ENCODE measurements around the gene ATP8A1.

Gene ATP8A1

GRCh38 chr4:42561031-42561430 lies 95.9 kb downstream of the ATP8A1 start:
- DNase-seq: no peak

- DNase-seq: no peak
Observed at GRCh38 chr4:42560467-42560861, 96.4 kb downstream of the ATP8A1 start.

GRCh38 chr4:42558156-42558555 lies 98.7 kb downstream of the ATP8A1 start:
- DNase-seq: no peak

GRCh38 chr4:42555828-42556227 lies 101.1 kb downstream of the ATP8A1 start:
- no peak for DNase-seq

- no peak for DNase-seq
Observed at GRCh38 chr4:42554072-42554471, 102.8 kb downstream of the ATP8A1 start.

- no peak for DNase-seq
Observed at GRCh38 chr4:42549896-42550295, 107.0 kb downstream of the ATP8A1 start.

GRCh38 chr4:42547805-42548204 lies 109.1 kb downstream of the ATP8A1 start:
- no peak for DNase-seq

- no peak for DNase-seq
Observed at GRCh38 chr4:42543762-42544161, 113.1 kb downstream of the ATP8A1 start.

- DNase-seq: no peak
Observed at GRCh38 chr4:42543126-42543525, 113.8 kb downstream of the ATP8A1 start.

- DNase-seq: no peak
Observed at GRCh38 chr4:42541647-42542046, 115.3 kb downstream of the ATP8A1 start.

GRCh38 chr4:42533042-42533441 lies 123.9 kb downstream of the ATP8A1 start:
- DNase-seq: no peak

GRCh38 chr4:42531341-42532030 lies 125.4 kb downstream of the ATP8A1 start:
- no peak for DNase-seq

GRCh38 chr4:42523066-42523718 lies 133.7 kb downstream of the ATP8A1 start:
- DNase-seq: no peak

- DNase-seq: no peak
Observed at GRCh38 chr4:42519803-42520417, 137.0 kb downstream of the ATP8A1 start.

GRCh38 chr4:42515156-42515884 lies 141.6 kb downstream of the ATP8A1 start:
- no peak for DNase-seq

- no peak for DNase-seq
Observed at GRCh38 chr4:42513748-42514492, 143.0 kb downstream of the ATP8A1 start.

- DNase-seq: no peak
Observed at GRCh38 chr4:42512226-42512625, 144.7 kb downstream of the ATP8A1 start.

- no peak for DNase-seq
Observed at GRCh38 chr4:42510225-42510624, 146.7 kb downstream of the ATP8A1 start.

GRCh38 chr4:42501624-42502401 lies 155.1 kb downstream of the ATP8A1 start:
- no peak for DNase-seq

- DNase-seq: no peak
Observed at GRCh38 chr4:42498040-42498439, 158.9 kb downstream of the ATP8A1 start.

GRCh38 chr4:42497142-42497910 lies 159.6 kb downstream of the ATP8A1 start:
- no peak for DNase-seq
